GOT3 (cell line): Measurements from ENCODE around the gene EFS.

ENCODE experiments used
- DNase-seq: peaks from one replicate; lab custom pipeline; 2025; ENCODE audit warnings: mixed read lengths; lab: John Stamatoyannopoulos, UW

The EFS gene

DNA sequence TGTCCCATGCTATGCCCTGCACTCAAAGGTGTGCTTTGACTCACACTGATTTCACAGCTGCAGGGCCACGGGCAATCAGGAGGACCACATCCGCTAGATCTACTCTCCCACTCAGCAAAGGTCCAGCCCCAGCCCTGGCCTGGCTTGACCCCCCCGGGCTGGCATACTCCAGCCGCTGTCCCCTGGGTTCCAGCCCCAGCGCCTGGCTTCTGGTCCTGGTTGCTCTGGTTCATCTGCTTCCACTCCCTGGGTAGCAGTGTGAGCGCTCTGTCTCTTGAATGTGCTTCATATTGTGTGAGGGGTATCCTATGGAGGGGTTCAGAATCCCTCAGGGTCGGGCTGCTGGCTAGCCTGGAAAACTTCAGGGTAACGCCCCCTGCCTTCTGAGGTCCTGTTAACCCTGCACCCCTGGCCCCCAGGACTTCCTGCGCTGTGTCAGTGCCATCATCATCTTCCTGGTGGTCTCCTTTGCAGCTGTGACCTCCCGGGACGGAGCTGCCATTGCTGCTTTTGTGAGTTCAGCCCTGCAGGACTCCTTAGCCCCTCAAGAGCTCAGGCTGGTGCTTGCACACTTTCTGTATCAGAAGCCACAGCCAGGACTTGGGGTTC lies 13.7 kb upstream of the EFS start:
- no peak for DNase-seq

DNA sequence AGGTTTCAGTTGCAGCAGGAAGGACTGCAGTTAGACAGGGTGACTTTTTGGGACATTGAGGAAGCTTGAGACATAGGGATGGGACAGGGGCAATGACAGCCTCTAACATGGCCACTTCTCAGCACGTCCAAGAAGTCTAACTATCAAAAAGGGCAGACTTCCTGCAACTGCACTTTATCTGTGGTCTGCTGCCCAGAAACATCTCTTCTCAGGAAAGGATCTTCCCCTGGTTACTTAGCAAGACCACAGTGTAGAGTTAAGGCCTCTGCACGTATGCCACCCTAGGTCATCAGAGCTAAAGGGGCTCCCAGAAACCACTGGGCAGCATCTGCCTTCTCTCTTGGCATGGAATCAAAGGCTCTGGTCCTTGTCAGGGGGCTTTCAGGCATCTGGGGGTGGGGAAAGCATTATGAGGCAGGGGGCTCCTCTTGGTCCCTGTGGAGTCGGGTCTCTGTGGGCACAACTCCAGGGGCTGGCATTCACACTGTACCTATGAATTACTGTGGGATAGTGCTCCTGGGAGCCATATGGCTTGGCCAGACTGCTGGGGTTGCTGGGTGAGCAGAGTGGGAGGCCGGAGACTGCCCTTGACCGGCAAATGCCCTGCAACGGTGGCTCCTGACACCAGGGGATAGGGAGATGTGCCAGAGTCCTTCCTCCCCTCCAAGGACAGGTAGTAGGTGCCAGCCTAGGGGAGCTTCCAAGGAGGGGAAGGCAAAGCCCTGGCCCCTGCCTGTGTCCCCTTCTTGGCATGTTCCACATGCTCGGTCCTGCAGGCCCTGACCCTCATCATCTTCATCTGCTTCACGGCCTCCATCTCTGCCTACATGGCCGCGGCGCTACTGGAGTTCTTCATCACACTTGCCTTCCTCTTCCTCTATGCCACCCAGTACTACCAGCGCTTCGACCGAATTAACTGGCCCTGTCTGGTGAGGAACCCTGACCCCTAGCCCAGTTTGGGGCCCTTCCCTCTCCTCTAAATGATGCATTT lies 12.9 kb upstream of the EFS start:
- DNase-seq = no peak

DNA sequence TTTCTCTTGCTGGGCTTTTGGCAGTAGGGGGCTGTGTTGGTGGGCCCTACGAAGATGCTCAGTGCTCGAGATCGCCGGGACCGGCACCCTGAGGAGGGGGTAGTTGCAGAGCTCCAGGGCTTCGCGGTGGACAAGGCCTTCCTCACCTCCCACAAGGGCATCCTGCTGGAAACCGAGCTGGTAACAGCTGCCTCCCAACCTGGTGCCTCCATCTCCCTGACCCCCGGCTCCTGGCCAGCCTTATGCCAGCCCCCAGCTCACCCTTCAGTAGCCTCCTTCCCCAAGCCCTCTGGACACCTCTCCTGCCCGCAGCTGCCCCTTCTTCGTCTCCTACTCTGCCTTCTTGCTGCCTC lies 12.2 kb upstream of the EFS start:
- DNase-seq = no peak

DNA sequence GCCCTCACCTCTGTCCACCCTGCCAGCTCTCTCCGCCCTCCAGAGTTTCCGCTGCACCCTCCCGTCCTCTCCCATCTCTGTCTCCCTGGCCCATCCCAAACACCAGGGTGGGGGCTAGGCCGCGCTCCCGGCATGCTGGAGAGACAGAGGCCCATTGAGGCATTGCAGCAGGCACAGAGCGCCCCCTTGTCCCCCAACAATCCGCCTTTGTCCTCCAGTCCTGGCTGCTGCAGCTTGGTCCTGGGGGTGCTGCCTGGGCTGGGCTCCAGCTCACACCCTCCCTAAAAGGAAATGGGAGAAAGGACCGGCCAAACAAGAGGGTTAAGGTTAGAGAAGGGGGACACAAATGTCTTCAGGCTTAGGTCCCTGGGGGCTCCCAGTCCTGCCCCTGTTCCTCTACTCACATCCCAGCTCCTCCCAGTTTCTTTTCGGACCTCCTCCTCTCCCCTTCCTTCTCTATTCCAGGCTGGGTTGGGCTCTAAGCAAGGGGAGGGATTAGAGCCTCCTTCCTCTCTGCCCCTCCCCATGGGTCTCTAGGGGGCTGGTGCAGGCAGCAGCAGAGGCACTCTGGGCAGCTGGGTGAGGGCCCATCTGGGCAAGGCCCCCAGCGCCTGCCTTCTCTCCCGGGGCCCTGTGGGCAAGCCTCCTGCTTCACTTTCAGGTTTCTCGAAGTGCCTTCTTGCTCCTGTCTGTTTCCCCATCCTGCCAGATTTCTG lies 11.7 kb upstream of the EFS start, which contains the start of gene CMTM5:
Gene CMTM5 (plus strand): TSS at position 565 of the 716 bp plus-strand sequence. CDS start 206 bp downstream, outside the sequence.
- no peak for DNase-seq

DNA sequence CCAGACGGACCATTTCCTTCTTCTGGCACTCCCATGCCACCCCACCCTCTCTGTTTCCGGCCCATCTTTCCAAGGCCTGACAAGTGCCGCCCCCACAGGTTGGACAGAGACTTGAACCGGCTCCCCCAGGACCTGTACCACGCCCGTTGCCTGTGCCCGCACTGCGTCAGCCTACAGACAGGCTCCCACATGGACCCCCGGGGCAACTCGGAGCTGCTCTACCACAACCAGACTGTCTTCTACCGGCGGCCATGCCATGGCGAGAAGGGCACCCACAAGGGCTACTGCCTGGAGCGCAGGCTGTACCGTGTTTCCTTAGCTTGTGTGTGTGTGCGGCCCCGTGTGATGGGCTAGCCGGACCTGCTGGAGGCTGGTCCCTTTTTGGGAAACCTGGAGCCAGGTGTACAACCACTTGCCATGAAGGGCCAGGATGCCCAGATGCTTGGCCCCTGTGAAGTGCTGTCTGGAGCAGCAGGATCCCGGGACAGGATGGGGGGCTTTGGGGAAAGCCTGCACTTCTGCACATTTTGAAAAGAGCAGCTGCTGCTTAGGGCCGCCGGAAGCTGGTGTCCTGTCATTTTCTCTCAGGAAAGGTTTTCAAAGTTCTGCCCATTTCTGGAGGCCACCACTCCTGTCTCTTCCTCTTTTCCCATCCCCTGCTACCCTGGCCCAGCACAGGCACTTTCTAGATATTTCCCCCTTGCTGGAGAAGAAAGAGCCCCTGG lies 10.7 kb upstream of the EFS start:
- DNase-seq = no peak

DNA sequence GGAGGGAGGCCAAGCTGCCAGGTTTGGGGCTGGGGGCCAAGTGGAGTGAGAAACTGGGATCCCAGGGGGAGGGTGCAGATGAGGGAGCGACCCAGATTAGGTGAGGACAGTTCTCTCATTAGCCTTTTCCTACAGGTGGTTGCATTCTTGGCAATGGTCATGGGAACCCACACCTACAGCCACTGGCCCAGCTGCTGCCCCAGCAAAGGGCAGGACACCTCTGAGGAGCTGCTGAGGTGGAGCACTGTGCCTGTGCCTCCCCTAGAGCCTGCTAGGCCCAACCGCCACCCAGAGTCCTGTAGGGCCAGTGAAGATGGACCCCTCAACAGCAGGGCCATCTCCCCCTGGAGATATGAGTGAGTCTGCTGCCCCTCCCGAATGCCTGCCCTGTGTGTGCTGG lies 8.1 kb upstream of the EFS start:
- DNase-seq = no peak

DNA sequence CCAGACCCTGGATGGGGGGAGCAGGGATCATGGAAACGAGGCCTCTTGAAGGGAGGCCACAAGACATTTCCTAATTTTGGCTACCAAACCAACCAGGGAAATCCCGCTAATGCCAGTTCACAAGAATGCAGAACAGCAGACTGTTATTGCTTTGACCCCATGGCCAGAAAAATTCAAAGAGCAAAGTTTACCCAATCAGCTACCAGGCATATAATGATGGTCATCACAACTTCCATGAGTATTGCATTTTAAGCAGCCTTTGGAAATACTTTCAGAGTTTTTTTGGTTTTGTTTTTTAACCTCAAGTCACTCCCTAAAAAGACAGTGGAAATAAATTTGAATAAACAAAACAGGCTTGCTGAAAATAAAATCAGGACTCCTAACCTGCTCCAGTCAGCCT lies 7.5 kb upstream of the EFS start, which contains the start of gene IL25:
Gene IL25 (plus strand): TSS at position 301 of the 400 bp plus-strand sequence.
- no peak for DNase-seq

DNA sequence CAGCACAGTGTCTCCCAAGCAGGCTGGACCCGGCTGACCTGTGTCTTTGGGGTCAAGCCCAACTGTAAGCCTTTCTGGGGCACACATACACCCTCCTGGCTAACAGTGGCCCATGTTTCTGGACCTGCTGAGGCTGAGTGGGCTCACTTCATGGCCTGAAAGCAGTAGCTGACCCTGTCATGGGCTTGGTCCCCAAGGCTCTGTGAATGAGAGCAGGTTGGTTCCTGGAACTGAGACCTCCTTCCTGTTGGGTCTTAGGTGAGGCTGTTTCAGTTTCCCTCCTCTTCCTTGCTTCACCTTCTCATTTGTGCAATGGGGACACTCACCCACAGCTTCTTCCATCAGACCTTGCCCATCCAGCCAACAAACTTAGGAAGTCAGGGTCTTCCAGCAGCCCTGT lies 6.9 kb upstream of the EFS start:
- DNase-seq = no peak

DNA sequence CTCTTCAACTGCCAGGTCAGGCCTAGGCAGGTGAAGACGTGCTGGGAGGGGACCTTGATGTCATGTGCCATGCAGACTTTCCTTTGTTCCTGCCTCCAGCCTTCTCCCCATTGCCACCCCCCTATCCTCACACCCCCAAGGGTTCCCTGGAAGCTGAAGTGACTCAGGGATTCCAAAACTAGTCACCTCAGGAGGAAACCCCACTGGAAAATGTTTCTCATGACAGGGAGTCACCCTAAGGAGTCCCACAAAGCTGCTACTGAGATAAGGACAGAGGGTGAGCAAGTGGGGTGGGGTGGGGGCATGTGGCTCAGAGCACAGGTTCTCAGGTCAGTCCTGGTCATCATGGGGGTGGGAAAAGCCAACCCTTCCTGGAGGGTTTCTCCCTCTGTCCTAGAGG lies 5.2 kb upstream of the EFS start:
- no peak for DNase-seq

DNA sequence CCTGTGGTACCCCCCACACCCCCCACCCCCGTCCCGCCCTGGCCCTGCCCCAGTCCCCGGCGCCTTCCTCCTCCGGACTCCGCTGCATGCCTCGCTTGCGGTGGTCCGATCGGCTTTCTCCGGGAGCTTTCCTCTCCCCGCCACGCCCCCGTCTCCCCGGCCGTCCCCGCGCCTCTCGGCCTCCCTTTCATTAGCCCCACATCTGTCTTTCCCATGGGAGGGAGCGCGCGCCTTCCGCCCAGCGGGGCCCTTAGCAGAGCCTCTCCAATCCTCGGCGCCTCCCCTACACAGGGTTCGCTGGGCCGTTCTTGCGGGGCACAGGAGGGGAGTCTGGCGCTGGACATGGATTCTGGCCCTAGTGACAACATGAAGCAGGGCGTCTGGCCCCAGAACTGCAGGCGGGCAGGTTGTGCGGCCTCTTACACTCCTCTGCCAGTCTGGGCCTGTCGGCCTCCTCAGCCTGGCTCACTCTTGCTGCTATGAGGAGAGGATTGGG lies 1.5 kb upstream of the EFS start:
- no peak for DNase-seq

DNA sequence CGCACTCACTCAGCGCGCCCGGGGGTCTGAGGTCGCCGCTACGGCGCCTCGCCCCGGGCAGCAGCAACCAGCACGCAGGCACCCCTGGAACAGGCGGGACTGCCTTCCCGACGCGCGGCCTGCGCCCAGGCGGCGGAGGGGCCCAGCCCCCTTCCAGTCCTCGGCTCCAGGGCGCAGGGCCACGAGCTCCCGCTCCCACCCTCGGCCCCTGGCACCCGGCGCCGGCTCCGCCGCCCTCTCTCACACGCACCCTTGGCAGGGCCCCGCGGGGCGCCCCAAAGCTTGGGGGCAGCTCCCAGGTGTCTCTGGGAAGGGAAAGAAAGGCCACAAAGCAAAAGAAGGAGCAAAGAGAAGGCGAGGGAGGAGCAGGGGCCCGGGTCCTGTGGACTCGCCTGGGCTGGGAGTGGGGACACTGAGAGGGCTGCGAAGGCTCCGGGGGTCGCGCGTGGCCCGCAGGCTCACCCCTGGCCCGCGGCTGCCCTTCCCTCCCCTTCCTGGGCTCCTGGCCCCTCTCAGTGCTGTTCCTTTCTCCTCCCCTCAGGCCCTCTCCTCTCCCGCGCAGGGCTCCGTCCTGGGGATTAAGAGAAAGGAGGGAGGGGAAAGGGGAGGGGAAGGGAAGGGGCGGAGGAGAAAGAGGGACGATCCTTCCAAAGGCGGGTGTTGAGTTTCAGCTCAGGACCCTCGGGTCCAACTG lies 907 bp upstream of the EFS start:
- no peak for DNase-seq

DNA sequence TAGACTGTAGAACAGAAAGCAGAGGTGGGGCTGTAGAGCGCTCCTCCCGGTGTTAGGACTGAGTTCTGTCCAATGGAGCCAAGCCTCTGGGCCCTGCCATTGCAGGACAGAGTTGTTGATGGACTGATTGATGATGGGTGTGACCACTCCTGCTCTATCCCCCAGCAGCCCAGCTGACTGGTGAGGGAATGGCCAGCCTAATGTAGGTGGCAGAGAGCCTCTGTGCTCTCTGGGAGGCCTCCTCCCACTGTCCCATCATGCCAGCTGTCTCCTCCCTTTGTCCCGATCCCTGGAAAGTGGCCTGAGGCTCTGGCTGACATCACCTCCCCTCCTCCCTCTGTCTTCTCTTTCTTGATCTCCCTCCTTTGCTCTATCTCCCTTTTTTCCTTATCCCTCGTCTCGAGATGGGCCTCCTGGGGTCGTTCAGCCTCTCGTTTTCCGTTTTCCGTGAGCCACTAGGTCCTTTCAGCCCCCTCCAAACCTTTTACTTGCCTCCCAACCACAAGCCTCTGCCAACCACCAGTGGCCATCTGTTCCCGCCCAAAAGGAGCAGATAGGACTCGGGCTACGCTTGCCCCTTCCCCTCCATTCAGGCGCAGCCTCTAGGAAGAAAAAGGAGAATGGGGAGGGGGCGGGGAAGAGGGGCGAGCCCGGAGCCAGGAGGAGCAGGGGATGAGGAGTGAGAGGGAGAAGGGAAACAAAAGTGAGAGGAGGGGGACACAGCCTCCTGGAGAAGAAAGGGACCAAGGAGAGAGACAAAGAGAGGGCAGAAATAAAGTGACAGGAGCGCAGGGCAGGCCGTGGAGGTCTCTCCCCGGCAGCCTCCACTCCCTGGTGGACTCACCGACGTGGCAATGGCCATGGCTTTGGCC lies 572 bp downstream of the EFS start:
- DNase-seq = no peak

DNA sequence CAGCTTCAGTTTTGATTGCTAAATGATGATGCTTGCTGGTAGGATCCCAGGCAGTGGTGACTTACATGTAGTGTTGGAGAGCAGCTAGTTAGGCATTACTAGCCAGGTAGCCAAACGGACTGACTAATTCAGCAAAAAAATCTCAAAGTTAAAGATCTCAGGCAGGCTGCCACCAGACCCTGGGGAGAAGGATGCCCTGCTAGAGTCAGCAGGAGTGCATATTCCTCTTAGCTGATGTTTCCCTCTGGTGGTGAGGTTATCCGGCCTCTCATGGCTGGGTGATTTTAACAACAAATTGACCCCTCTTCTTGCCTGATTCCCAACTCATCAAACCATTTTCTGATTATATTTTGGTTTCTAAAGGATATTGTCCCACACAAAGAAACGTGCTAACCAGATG lies 2.8 kb downstream of the EFS start:
- DNase-seq = no peak

DNA sequence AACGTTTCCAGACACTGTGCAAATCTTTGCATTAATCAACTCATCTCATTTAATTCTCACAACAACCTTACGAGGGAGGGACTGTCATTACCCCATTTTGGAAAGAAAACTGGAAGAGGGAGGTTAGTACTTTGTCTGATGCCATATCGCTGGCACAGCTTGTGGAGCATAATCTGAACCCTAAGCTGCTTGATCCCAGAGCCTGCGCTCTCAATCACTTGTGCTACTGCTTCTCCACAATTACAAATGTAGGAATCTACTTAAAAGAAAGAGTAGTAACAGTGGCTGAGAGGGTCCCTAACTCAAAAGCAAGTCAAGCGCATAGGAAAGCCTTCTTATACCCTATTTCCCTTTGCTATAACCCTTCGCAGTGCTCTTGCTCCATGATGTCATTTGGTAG lies 3.2 kb downstream of the EFS start:
- DNase-seq = no peak

DNA sequence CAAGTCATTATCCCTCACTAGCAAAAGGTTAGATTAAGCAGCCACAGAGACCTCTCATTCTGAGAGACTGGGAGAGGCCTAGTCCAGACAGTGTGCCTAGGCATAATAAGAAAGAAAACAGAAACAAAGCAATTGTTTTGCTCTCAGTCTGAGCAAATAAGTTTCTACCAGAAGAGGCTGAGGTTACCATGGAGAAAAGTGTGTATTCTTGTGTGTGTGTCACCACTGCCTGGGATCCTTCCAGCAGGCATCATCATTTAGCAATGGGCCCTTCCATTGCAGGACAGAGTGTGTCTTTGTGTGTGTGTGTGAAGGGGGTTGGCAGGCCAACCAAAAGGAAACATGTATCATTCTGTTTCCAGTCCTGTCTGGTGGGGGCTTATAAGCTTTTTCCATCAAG lies 3.7 kb downstream of the EFS start:
- DNase-seq = no peak

DNA sequence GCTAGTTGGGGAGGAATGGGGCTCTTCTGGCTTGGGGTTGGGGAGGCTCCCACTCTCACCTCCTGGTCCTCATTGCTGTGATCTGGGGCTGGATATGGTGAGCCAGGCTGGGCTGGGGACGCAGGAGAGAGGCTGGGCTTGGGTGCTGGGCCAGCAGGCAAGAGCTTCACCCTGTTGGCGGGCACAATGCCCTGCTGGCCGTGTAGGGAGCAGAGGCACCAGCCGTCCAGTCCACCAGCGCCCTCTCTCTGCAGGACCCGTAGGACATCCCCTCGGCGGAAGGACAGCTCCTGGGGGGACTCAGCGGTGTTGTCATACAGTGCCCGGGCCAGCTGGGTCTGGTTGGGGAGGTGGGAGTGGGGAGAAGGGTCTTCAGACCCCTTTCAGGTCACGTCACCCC lies 4.5 kb downstream of the EFS start:
- DNase-seq = no peak

DNA sequence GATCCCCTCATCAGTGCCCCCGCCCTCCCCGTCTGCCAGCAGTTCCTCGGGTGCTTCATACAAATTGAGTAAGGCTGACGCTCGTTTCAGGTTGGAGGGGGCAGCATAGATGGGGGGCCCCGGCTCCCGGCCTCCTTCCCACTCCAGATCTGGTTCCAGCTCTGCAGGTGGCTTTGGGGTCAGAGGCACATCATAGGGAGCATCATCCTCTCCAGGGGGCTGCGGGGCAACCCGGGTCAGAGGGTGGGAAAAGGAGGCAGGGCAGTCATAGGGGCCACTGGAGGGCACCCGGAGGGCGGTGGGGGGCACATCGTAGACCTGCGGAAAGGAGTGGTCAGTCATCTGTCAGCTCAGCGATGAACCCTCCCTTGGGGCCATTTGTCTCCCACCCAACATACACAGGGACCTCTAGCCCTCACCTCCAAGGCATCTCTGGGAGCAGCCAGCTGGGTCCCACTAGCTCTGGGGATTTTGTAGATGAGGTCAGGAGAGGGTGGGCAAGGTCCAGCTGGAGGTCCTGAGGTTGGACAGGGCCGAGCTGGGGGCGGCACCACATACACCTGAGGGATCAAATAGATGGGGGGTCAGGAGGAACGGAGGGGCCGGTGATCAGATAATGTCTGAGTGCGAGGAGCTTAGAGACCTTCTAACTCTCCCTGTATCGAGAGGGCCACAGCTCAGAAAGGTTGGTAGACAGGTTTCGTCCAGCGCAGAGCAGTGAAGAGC lies 5.1 kb downstream of the EFS start:
- DNase-seq = no peak

DNA sequence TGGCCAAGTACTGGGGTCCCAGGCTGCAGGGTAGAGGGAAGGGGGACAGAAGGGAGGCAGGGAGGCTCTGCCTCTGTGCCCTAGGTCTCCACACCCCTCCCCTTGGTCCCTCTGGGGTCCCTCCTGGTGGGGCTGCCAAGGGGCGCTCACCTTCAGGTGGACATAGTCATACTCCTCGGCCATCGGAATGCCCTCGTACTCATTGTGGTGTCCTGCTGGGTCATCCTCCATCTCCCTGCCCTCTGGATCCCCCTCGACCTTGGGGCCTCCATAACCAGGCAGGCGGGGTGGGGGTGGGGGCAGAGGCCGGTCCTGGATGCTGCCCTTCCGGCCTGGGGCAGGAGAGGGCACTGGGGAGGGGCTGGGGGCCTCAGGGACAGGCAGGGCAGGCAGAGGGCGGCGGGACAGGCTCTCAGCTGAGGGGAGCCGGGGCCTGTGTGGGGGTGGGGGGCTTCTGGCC lies 5.8 kb downstream of the EFS start:
- no peak for DNase-seq

DNA sequence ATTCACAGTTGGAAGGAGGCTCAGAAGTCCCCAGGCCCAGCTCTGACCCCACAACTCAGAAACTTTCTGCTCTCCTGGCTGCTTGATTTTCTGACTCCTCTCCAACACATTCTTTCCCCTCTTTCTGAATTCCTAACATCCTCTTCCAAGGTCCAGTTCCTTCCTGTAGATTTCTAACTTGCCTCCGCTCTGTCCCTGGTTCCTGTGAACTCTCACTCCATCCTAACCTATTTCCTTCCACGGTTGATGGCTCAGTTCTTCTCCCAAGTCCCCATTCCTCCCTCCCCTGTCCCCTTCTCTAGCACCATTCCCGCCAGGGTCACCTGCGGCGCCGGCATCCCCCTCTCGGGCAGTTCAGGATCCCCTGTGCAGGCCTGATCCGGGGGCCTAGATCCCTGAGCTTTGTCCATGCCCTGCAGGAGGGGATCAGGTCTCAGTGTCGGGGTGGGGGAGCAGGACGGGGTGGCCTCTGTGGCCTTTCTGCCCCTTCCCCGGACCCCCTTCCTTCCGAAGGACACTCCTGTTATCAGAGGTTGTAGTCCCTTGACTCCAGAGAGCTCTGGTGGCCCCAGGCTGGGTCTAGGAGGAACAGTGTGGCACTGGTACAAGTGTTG lies 6.3 kb downstream of the EFS start:
- no peak for DNase-seq
